Central memory CD8-positive, alpha-beta T cell (primary cell): ENCODE results near the gene ACBD6.

Experiments
- ATAC-seq: fragments of 150-1000 bp; cut with Tn5 transposase; replicated peaks from 2 replicates; pipeline ENCODE4 v1.10.0; 2022; ENCODE audit warnings: mild to moderate bottlenecking, moderate FRiP score, moderate number of reproducible peaks; ENCODE audit not compliant: poor library complexity, severe bottlenecking; ENCODE audit errors: extremely low read depth
- DNase-seq, 2 donors: peaks; one replicate each; pipeline ENCODE4 v3.0.0; 2021; ENCODE audit warnings: low spot score in 2 of 2
- H3K27ac Mint-ChIP-seq: one replicate; pipeline ENCODE4 v1.8.0; 2022; ENCODE audit warnings: low read depth, mild to moderate bottlenecking, moderate library complexity, mixed read lengths
- H3K27me3 Mint-ChIP-seq: one replicate; pipeline ENCODE4 v1.8.0; 2022; ENCODE audit warnings: mixed read lengths
- H3K36me3 Mint-ChIP-seq: one replicate; pipeline ENCODE4 v1.8.0; 2022; ENCODE audit warnings: mild to moderate bottlenecking, moderate library complexity, mixed read lengths; ENCODE audit not compliant: insufficient read depth
- H3K4me1 Mint-ChIP-seq: one replicate; pipeline ENCODE4 v1.8.0; 2022; ENCODE audit warnings: mixed read lengths
- H3K4me3 Mint-ChIP-seq: one replicate; pipeline ENCODE4 v1.8.0; 2022; ENCODE audit warnings: mild to moderate bottlenecking, moderate library complexity, mixed read lengths
- H3K9me3 Mint-ChIP-seq: one replicate; pipeline ENCODE4 v1.8.0; 2022; ENCODE audit warnings: mixed read lengths

Gene ACBD6

GRCh38 chr1:180282401-180283044 lies 219.9 kb downstream of the ACBD6 start:
- Mint-ChIP-seq H3K4me1 (no peaks in the 10 kb centered on the region), H3K27ac (no peak overlapping the region), H3K27me3 (no peaks in the 10 kb centered on the region), H3K4me3 (no peak overlapping the region), H3K9me3 (no peaks in the 10 kb centered on the region), H3K36me3 (peaks cover 11% of the 10 kb centered on the region)
- no peak for ATAC-seq
- no peak for DNase-seq

DNA sequence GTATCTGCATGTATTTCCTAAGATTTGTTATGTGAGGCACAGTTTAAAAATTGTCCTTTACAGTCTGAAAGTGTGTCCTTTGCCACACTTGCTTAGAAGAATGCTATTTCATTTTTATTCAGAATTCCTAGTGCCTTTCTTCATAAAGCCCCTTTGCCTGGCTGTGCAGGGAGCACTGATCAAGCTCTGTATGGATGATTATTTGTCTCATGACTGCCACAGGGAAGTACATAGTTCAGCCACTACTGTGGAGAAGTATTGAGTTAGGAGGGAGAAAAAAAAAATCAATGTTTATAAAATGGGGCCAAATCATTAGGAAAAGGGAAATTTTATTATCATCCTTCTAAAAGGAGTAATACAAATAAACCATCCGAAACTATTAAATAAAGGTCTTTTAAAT lies 220.9 kb downstream of the ACBD6 start:
- Mint-ChIP-seq H3K9me3 (no peaks in the 10 kb centered on the region), H3K4me1 (no peaks in the 10 kb centered on the region), H3K36me3 (peaks cover 11% of the 10 kb centered on the region), H3K4me3 (no peak overlapping the region), H3K27ac (no peak overlapping the region), H3K27me3 (no peaks in the 10 kb centered on the region)
- DNase-seq (no peak), ATAC-seq (no peak)

- H3K36me3 Mint-ChIP-seq, result peaks cover 11% of the 10 kb centered on the region
- no peaks in the 10 kb centered on the region for H3K4me1 Mint-ChIP-seq
- no peaks in the 10 kb centered on the region for H3K27me3 Mint-ChIP-seq
- no peak overlapping the region for H3K4me3 Mint-ChIP-seq
- no peak for ATAC-seq
- no peaks in the 10 kb centered on the region for H3K9me3 Mint-ChIP-seq
- H3K27ac Mint-ChIP-seq, result no peak overlapping the region
- DNase-seq, result no peak
Observed at GRCh38 chr1:180280617-180281016, 221.8 kb downstream of the ACBD6 start.

DNA sequence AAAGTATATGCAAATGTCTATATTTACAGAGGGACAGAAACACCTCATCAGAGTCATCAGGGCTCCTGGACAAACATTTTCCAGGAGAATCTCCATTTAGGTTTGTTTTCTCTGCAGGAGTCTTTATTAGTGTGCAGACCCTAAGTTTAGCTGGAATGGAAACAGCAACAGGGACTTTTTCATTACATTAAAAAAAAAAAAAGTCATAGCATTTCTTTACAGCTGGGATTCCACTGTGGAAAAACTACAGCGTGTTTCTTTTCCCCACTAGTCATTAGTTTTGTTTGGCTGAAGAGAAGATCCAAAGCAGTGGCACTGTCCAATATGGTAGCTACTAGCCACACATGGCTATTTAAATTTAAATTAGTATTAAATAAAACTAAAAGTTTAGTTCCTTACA lies 222.7 kb downstream of the ACBD6 start:
- Mint-ChIP-seq H3K36me3 (peaks cover 7% of the 10 kb centered on the region), H3K27me3 (no peaks in the 10 kb centered on the region), H3K9me3 (no peaks in the 10 kb centered on the region), H3K27ac (no peak overlapping the region), H3K4me3 (no peak overlapping the region), H3K4me1 (no peaks in the 10 kb centered on the region)
- ATAC-seq (no peak), DNase-seq (no peak)

GRCh38 chr1:180278596-180279395 lies 223.6 kb downstream of the ACBD6 start:
- no peaks in the 10 kb centered on the region for H3K27me3 Mint-ChIP-seq
- peaks cover 8% of the 10 kb centered on the region for H3K36me3 Mint-ChIP-seq
- H3K4me3 Mint-ChIP-seq, result no peak overlapping the region
- no peaks in the 10 kb centered on the region for H3K9me3 Mint-ChIP-seq
- DNase-seq (no peak), ATAC-seq (no peak)
- no peak overlapping the region for H3K27ac Mint-ChIP-seq
- no peaks in the 10 kb centered on the region for H3K4me1 Mint-ChIP-seq

DNA sequence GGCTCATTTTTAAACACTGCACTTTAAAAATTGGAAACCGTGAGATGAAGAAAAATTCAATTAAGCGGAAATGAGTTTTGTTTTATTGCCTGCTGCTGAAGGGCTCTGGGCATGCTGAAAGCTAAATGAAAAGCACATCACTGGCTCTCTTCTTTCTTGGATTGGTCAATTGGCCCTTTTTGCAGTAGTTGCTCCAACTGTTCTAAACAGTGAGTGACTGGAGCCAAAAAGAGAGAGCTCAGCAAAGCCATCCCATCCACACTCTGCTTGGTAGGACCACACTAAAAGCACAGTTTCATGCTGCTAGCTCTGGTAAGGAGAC lies 224.2 kb downstream of the ACBD6 start:
- DNase-seq (no peak), ATAC-seq (no peak)
- Mint-ChIP-seq H3K36me3 (peaks cover 8% of the 10 kb centered on the region), H3K4me1 (no peaks in the 10 kb centered on the region), H3K27me3 (no peaks in the 10 kb centered on the region), H3K9me3 (no peaks in the 10 kb centered on the region), H3K4me3 (no peak overlapping the region), H3K27ac (no peak overlapping the region)

DNA sequence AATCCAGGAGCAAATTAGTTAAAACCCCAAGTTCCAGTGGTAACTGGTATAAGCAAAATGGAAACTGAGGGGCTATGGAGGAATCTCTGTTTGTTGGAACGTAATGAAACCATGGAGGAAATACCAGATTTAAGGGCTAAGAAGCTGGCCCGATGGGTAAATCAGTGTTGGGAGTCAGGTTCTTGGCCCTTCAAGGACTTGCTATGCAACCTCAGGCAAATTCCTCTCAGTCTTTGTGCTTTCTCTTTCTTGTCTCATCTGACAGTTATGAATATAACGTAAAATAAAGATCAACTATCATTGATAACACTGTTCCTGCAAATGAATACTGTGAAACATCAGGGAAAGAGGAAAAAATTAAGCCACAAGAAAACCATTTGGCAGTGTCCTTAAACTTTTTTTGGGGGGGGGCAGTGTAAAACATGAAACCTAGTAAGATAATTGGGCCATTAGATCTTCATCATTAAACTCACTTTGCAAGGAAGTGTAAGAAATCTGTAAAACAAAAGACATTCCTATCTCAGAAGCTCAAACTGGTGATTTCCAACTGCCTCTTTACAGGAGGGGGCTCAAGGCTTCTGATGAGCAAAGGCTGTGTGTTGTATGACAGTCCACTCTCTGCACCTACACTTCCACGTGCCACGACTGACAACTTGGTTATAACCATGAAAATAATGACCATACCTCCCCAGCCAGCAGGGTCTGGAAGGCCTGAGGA lies 224.7 kb downstream of the ACBD6 start:
- DNase-seq (no peak), ATAC-seq (no peak)
- Mint-ChIP-seq H3K4me3 (no peak overlapping the region), H3K27me3 (no peaks in the 10 kb centered on the region), H3K4me1 (no peaks in the 10 kb centered on the region), H3K9me3 (no peaks in the 10 kb centered on the region), H3K27ac (no peak overlapping the region), H3K36me3 (peaks cover 8% of the 10 kb centered on the region)

DNA sequence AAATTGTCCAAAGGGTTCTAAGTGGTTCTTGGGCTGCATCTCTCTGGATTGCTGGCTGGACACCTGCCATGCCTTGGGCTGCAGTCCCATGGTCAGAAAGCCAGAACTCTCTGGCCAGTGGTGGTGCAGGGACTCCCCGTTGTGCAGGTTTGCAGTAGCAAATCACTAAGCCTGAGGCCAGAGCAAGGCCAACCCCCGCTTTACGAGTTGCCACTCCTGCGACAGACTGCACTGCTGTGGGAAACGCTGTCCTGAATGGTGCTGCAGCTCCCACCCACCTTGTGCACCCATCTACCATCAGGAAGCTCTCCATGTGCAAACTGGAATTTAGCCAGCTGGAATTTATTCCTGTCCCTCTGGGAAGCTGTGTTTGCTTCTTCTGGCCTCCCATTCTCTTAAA lies 226.7 kb downstream of the ACBD6 start:
- no peaks in the 10 kb centered on the region for H3K9me3 Mint-ChIP-seq
- no peak overlapping the region for H3K4me3 Mint-ChIP-seq
- H3K27me3 Mint-ChIP-seq, result no peaks in the 10 kb centered on the region
- H3K36me3 Mint-ChIP-seq, result peaks cover 8% of the 10 kb centered on the region
- H3K4me1 Mint-ChIP-seq, result no peaks in the 10 kb centered on the region
- no peak for ATAC-seq
- no peak overlapping the region for H3K27ac Mint-ChIP-seq
- DNase-seq, result no peak

- H3K27me3 Mint-ChIP-seq, result no peaks in the 10 kb centered on the region
- no peak for DNase-seq
- H3K9me3 Mint-ChIP-seq, result no peaks in the 10 kb centered on the region
- no peak overlapping the region for H3K27ac Mint-ChIP-seq
- no peaks in the 10 kb centered on the region for H3K4me1 Mint-ChIP-seq
- no peak overlapping the region for H3K4me3 Mint-ChIP-seq
- no peak for ATAC-seq
- H3K36me3 Mint-ChIP-seq, result peaks cover 8% of the 10 kb centered on the region
Observed at GRCh38 chr1:180274221-180274620, 228.2 kb downstream of the ACBD6 start.

GRCh38 chr1:180273066-180273465 lies 229.3 kb downstream of the ACBD6 start:
- Mint-ChIP-seq H3K9me3 (no peaks in the 10 kb centered on the region), H3K4me1 (no peaks in the 10 kb centered on the region), H3K36me3 (peaks cover 6% of the 10 kb centered on the region), H3K27ac (no peak overlapping the region), H3K4me3 (no peak overlapping the region), H3K27me3 (no peaks in the 10 kb centered on the region)
- no peak for DNase-seq
- no peak for ATAC-seq

DNA sequence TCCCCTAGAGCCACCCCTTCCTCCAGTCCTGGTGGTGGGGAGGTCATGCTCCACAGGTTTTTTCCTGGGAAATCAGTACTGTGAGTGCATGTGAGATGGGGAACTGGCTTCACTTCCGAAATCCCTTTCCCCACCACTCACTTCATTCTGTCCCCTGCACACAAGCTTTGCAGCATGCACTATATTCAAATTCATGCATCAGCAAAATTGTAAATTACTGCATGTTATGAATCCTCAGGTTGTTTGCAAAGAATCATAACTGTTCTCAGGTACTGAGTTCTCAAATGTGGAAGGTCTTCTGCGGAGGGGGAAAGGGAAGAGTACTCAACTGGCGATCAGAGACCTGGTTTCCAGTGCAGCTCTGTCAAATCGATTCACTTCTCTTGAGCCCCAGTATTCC lies 230.0 kb downstream of the ACBD6 start:
- no peaks in the 10 kb centered on the region for H3K9me3 Mint-ChIP-seq
- peaks cover 6% of the 10 kb centered on the region for H3K36me3 Mint-ChIP-seq
- ATAC-seq (no peak), DNase-seq (no peak)
- H3K27me3 Mint-ChIP-seq, result no peaks in the 10 kb centered on the region
- no peak overlapping the region for H3K27ac Mint-ChIP-seq
- H3K4me3 Mint-ChIP-seq, result no peak overlapping the region
- no peaks in the 10 kb centered on the region for H3K4me1 Mint-ChIP-seq

DNA sequence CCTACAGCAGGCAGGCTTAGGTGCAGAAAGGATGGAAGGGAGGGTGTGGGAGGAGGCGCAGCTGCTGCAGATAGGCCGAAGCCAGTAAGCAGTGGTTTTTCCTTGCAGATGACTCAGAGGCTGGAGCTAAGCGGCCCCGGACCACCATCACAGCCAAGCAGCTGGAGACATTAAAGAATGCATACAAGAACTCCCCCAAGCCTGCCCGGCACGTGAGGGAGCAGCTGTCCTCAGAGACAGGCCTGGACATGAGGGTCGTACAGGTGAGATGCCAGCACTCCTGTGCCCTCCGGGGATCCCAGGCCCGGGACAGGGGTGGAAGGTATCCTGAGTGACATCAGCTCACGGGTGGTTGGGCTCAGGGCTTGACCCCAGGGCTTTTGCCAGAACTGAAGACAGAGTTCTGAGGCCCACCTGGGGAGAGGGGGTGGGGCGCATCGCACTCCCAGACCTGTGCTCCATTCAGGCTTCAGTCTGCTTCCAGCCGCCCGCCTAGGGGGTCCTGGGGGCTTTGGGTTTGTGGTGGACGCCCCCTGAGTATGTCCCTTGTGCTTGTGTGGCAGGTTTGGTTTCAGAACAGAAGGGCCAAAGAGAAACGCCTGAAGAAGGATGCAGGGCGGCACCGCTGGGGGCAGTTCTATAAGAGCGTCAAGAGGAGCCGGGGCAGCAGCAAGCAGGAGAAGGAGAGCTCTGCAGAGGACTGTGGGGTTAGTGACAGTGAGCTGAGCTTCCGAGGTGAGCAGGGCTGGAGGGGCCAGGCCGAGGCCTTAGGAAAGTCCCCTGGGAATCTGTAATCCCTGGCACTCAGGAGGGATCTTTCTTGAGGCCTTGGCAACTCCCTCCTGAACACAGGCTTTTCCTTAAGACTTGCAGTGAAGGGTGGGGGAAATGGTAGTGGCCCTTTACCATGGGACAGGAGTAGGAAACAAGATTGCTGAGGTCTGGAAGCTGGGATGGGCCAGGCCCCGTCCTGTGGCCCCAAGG lies 230.8 kb downstream of the ACBD6 start:
- no peaks in the 10 kb centered on the region for H3K27me3 Mint-ChIP-seq
- ATAC-seq (no peak), DNase-seq (no peak)
- H3K4me1 Mint-ChIP-seq, result no peaks in the 10 kb centered on the region
- peaks cover 6% of the 10 kb centered on the region for H3K36me3 Mint-ChIP-seq
- H3K27ac Mint-ChIP-seq, result no peak overlapping the region
- no peaks in the 10 kb centered on the region for H3K9me3 Mint-ChIP-seq
- H3K4me3 Mint-ChIP-seq, result no peak overlapping the region
